HK-2 (cell line): Measurements from ENCODE around the gene SIGLEC6.
A peak's percentile ranks its signal among the peaks of the same experiment; 100 is the strongest.

Source experiments
- DNase-seq: peaks from one replicate; pipeline ENCODE4 v3.0.0-alpha.2; 2018; ENCODE audit not compliant: unreplicated experiment

The SIGLEC6 gene

DNA sequence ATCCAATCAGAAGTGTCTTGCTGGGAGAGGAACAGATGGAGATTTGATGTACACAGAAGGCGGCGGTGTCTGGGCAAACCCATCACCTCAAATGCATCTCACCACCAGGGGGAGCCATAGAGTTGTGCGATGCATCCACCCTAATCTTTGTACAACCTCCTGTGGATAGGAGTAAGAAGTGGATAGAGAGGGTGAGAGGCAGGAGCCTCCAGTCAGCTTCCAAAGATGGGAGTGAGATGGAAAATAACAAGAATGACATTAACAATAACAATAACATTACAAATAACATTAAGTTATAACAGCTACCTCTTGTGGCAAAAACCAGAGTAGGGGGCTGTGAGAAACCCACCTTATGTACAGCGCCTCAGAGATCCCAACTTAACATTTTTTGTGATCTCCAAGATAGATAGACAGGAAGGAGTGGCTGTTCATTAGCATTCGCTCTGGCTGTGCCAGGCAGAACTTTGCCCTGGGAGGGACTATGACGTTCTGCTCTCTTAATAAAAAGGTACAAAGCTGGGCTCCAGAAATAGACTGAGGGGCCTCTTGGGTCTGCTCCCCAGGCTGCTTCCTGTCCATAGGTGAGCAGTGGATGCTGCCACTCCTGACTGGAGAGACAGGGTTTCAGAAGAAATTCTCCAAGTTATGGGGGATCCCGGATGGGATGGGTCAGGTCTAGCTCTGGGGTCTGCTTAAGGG is 58.3 kb downstream of the SIGLEC6 start:
- peak; percentile 76 for DNase-seq

DNA sequence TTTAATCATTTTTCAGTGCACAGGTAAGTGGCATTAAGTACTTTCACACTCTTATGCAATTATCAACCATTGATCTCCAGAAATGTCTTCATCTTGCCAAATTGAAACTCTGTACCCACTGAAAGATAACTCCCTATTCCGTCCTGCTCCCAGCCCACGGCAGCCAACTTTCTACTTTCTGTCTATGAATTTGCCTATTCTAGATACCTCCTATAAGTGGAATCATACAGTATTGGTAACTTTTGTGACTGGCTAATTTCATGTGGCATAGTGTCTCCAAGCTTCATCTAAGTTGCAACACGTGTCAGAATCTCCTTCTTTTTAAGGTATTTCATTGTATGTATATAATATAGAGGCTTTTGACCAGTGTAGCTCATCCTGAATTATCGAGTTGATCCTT is 58.9 kb downstream of the SIGLEC6 start:
- no peak for DNase-seq

DNA sequence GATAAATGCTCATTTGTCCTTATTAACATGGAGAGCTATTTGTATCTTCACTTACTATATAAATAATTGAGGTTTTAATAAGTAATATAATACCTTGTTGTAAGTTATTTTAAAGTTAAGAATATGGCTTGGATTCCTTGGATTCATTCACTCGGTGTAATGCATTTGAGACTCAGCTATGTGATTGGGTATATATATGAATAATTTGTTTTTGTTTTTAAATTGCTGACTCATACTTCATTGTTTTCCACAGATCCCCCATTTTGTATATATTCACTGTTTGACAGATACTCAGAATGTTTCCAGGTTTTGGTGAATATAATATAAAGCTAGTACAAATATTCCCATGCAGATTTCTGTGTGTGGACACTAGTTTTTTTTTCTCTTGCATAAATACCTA is 59.9 kb downstream of the SIGLEC6 start:
- DNase-seq: no peak

DNA sequence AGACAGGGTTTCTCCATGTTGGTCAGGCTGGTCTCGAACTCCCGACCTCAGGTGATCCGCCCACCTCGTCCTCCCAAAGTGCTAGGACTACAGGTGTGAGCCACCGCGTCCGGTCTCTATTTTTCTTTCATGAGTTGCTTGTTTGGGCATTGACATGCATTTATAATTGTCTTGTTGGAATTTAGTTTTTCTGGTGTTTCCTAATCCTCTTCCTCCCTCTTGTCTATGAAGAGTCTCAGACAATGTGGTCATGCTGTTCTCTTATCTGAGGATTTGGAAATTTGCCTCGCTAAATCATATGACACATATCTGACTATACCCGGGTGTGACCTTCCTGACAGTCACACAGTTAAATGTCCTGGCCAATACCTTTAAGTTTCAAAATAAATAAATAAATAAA is 60.5 kb downstream of the SIGLEC6 start:
- DNase-seq: no peak

DNA sequence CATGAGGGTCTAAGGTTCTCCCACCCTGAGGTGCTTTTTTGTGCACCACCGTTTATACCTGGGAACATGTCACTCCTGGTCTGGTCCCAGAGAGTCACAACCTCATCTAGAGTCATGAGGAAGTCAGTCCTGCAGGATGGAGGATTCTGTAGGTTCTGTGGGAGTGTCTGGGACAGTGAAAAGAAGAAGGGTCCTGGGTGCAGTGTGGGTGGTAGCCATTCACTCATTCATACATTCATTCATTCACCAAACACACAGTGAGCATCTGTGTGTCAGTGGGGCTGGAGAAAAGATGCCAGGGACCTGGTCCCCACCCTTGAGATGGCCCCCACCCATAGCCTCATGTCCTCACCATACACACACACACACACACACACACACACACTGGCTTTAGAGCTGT is 61.8 kb downstream of the SIGLEC6 start:
- no peak for DNase-seq

GRCh38 chr19:51469162-51469561 is 62.3 kb downstream of the SIGLEC6 start:
- no peak for DNase-seq

GRCh38 chr19:51468545-51468920 is 62.9 kb downstream of the SIGLEC6 start:
- no peak for DNase-seq

- DNase-seq: no peak
Measured at GRCh38 chr19:51467864-51468544, 63.5 kb downstream of the SIGLEC6 start.
